Middle frontal gyrus (tissue), 1 donor: ENCODE measurements around the gene SLC38A10.

ENCODE experiments used
- DNase-seq: peaks from one replicate; pipeline ENCODE4 v3.0.0-alpha.2; 2015; ENCODE audit warnings: low spot score; ENCODE audit errors: extremely low spot score

The SLC38A10 gene

GRCh38 chr17:81331527-81332043 lies 36.5 kb upstream of the SLC38A10 start:
- no peak for DNase-seq

GRCh38 chr17:81330884-81331245 lies 35.8 kb upstream of the SLC38A10 start:
- no peak for DNase-seq

- no peak for DNase-seq
Observed at GRCh38 chr17:81329927-81330883, 35.1 kb upstream of the SLC38A10 start.

GRCh38 chr17:81328978-81329926 lies 34.1 kb upstream of the SLC38A10 start:
- DNase-seq: no peak

- no peak for DNase-seq
Observed at GRCh38 chr17:81328489-81328888, 33.4 kb upstream of the SLC38A10 start.

- DNase-seq: no peak
Observed at GRCh38 chr17:81325714-81326358, 30.7 kb upstream of the SLC38A10 start.

- no peak for DNase-seq
Observed at GRCh38 chr17:81324851-81325713, 30.0 kb upstream of the SLC38A10 start.

GRCh38 chr17:81324177-81324850 lies 29.2 kb upstream of the SLC38A10 start:
- DNase-seq: no peak

GRCh38 chr17:81323411-81323868 lies 28.3 kb upstream of the SLC38A10 start:
- DNase-seq: no peak

- no peak for DNase-seq
Observed at GRCh38 chr17:81323083-81323369, 27.9 kb upstream of the SLC38A10 start.

GRCh38 chr17:81322271-81323082 lies 27.4 kb upstream of the SLC38A10 start:
- DNase-seq: no peak

- no peak for DNase-seq
Observed at GRCh38 chr17:81317961-81318605, 23.0 kb upstream of the SLC38A10 start.

GRCh38 chr17:81317530-81317821 lies 22.4 kb upstream of the SLC38A10 start:
- DNase-seq: no peak

GRCh38 chr17:81315885-81316391 lies 20.8 kb upstream of the SLC38A10 start:
- DNase-seq: no peak

- DNase-seq: no peak
Observed at GRCh38 chr17:81315129-81315884, 20.2 kb upstream of the SLC38A10 start.

- no peak for DNase-seq
Observed at GRCh38 chr17:81314398-81315081, 19.4 kb upstream of the SLC38A10 start.

GRCh38 chr17:81313776-81314397 lies 18.8 kb upstream of the SLC38A10 start:
- no peak for DNase-seq
